Mesothelial cell of epicardium (in vitro differentiated cells): Measurements from ENCODE around the gene CHST3. TPM values are rescaled to one million over a fixed set of nuclear protein-coding genes. Genes with fewer than 3 reads are reported as not detected.

Source experiments
- DNase-seq, 2 experiments: peaks; one replicate each; pipeline ENCODE4 v3.0.0; 2021; ENCODE audit warnings: low spot score in 2 of 2; ENCODE audit not compliant: unreplicated experiment in 2 of 2
- H3K27ac Mint-ChIP-seq: 2 replicates; pipeline ENCODE4 v1.8.0; 2021; ENCODE audit warnings: mixed read lengths
- H3K27me3 Mint-ChIP-seq: 2 replicates; pipeline ENCODE4 v1.8.0; 2021; ENCODE audit warnings: low read depth, mixed read lengths
- H3K36me3 Mint-ChIP-seq: 2 replicates; pipeline ENCODE4 v1.8.0; 2021; ENCODE audit warnings: mixed read lengths
- H3K4me1 Mint-ChIP-seq: 2 replicates; pipeline ENCODE4 v1.8.0; 2021; ENCODE audit warnings: mixed read lengths
- H3K4me3 Mint-ChIP-seq: 2 replicates; pipeline ENCODE4 v1.8.0; 2021; ENCODE audit warnings: mild to moderate bottlenecking, moderate library complexity, mixed read lengths
- H3K9me3 Mint-ChIP-seq: 2 replicates; pipeline ENCODE4 v1.8.0; 2021; ENCODE audit warnings: mixed read lengths
- total RNA-seq: library from RNA; stranded (reverse); gene quantifications from 3 replicates; pipeline ENCODE4 v1.2.1, GENCODE V29; 2021
- TF ChIP-seq, protein P1 (sequence below): fragments of 200-600 bp; sonication (generic); IDR thresholded peaks from one replicate; pipeline ENCODE4 v1.5.0; 2021; ENCODE audit warnings: antibody characterized with exemption; ENCODE audit not compliant: unreplicated experiment

The CHST3 gene
- total RNA-seq, 1 donor from 2014 or later: 27.6 TPM

DNA sequence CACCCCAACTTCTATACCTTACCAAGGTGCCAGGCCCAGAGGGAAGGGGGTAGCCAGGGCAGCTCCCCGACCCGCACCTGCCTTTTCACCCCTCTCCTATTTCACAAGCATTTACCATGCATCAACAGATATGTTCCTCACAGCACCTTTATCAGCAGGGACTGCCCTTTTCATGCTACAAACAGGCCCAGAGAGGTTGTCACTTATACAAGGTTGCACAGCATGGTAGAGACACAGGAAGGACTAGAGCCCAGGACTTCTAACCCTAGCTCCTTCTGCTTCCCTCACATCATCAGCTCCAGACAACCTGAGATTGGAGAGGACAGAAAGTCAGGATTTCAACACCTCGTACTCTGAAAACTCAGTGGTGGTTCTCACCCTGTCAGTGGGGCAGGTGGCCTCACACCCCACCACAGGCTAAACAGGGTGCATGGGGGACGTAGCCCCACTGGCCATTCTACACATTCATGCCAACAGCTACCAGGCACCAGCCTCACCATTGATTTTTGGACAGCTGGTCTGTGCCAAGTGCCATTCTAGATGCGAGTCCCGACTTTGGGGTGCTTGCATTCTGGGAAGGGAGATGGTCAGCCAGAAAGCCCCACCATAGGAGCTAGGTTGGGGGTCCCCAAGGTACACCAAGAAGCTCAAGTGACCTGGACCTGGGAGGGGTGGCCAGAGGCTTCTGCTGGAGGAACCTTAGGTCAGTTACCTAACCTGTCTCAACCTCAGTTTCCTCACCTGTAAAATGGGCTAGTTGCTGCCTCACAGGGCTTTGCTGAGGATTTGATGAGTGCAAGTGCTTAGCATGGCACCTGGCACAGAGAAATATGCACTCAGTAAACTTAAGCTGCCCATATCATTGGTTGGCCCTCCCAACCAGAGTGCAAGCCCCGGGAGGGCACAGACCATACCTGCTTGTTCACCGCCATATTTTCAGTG, 38.4 kb downstream of the CHST3 start:
- TF ChIP-seq, protein P1, sequence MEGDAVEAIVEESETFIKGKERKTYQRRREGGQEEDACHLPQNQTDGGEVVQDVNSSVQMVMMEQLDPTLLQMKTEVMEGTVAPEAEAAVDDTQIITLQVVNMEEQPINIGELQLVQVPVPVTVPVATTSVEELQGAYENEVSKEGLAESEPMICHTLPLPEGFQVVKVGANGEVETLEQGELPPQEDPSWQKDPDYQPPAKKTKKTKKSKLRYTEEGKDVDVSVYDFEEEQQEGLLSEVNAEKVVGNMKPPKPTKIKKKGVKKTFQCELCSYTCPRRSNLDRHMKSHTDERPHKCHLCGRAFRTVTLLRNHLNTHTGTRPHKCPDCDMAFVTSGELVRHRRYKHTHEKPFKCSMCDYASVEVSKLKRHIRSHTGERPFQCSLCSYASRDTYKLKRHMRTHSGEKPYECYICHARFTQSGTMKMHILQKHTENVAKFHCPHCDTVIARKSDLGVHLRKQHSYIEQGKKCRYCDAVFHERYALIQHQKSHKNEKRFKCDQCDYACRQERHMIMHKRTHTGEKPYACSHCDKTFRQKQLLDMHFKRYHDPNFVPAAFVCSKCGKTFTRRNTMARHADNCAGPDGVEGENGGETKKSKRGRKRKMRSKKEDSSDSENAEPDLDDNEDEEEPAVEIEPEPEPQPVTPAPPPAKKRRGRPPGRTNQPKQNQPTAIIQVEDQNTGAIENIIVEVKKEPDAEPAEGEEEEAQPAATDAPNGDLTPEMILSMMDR: no peak
- Mint-ChIP-seq H3K27me3 (no peaks in the 10 kb centered on the region), H3K27ac (peak overlapping the region; percentile 99), H3K9me3 (no peaks in the 10 kb centered on the region), H3K4me1 (peaks cover 49% of the 10 kb centered on the region), H3K4me3 (no peak overlapping the region), H3K36me3 (peaks cover 7% of the 10 kb centered on the region)
- DNase-seq: no peak

DNA sequence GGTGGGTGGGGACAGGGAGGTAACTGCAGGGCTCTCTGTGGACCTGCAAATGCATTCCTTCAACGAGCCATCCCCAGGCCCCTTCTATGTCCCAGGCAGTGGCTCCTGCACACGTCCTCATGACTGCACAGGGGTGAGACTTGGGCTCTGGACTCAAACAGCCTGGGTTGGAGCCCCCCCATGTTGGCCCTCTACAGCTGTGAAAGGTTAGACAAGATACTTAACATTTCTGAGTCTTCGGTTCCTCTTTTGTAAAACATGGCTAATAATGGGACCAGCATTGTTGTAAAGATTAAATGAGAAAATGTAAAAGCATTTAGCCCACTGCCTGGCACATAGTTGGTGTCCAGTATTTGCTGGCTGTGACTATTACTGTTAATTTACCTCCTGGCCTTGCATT, 41.8 kb downstream of the CHST3 start:
- peaks cover 42% of the 10 kb centered on the region for H3K4me1 Mint-ChIP-seq
- H3K4me3 Mint-ChIP-seq: no peak overlapping the region
- DNase-seq: no peak
- H3K27ac Mint-ChIP-seq: no peak overlapping the region
- H3K36me3 Mint-ChIP-seq: peaks cover 13% of the 10 kb centered on the region
- TF ChIP-seq, protein P1: no peak
- no peaks in the 10 kb centered on the region for H3K9me3 Mint-ChIP-seq
- no peaks in the 10 kb centered on the region for H3K27me3 Mint-ChIP-seq

DNA sequence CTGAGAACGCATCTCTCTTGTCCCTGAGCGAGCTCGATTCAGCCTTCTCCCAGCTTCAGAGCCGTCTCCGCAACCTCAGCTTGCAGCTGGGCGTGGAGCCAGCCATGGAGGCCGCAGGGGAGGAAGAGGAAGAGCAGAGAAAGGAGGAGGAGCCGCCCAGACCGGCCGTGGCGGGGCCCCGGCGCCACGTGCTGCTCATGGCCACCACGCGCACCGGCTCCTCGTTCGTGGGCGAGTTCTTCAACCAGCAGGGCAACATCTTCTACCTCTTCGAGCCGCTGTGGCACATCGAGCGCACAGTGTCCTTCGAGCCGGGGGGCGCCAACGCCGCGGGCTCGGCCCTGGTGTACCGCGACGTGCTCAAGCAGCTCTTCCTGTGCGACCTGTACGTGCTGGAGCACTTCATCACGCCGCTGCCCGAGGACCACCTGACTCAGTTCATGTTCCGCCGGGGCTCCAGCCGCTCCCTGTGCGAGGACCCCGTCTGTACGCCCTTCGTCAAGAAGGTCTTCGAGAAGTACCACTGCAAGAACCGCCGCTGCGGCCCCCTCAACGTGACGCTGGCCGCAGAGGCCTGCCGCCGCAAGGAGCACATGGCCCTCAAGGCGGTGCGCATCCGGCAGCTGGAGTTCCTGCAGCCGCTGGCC, 43.2 kb downstream of the CHST3 start:
- Mint-ChIP-seq H3K9me3 (no peaks in the 10 kb centered on the region), H3K4me1 (peaks cover 31% of the 10 kb centered on the region), H3K27ac (peak overlapping the region; percentile 59), H3K4me3 (no peak overlapping the region), H3K27me3 (no peaks in the 10 kb centered on the region), H3K36me3 (peaks cover 18% of the 10 kb centered on the region)
- DNase-seq: no peak
- TF ChIP-seq, protein P1: no peak

DNA sequence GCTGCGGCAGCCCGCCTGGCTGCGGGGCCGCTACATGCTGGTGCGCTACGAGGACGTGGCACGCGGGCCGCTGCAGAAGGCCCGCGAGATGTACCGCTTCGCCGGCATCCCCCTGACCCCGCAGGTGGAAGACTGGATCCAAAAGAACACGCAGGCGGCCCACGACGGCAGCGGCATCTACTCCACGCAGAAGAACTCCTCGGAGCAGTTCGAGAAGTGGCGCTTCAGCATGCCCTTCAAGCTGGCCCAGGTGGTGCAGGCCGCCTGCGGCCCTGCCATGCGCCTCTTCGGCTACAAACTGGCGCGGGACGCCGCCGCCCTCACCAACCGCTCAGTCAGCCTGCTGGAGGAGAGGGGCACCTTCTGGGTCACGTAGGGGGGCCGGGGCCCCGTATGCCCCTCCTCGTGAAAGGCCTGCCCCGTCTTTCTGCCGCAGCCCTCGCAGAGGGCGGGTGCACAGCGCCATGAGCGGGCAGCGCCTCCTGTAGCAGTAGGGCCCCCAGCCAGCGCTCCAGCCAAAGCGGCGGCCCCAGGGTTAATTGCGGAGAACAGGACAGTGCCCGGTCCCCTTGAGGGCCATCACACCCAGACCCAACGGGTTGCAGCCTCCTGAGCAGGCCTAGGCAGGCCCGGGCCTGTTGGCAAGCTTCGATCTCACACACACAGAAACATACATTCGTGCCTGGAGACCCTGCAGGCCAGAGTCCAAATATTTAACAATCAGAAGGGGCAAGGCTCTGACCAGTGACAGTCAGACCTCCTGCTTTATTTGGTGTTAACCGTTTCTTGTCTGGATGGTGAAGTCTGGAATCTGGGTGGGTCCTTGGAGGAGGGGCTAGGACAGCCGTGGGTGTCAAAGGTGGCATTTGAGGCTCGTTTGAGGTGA, 44.1 kb downstream of the CHST3 start:
- Mint-ChIP-seq H3K36me3 (peaks cover 18% of the 10 kb centered on the region), H3K27me3 (no peaks in the 10 kb centered on the region), H3K27ac (peak overlapping the region; percentile 98), H3K9me3 (no peaks in the 10 kb centered on the region), H3K4me3 (no peak overlapping the region), H3K4me1 (peaks cover 31% of the 10 kb centered on the region)
- DNase-seq: no peak
- TF ChIP-seq, protein P1: no peak

DNA sequence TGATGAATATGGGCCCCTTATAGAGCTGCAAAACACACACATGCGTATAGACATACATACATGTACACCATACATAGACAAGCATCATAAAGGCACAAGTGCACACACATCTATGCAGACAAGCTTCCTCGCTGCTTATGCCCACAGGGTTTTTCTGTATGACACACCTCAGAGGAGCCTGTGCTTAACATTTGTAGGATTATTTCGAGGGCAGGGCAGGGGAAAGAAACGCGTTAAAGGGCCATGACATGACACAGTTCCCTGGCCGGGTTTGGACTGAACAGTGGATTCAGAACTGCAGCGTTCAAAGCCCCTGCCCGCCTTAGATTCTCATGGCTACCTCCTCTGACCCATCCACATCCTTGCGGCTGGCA, 44.8 kb downstream of the CHST3 start:
- H3K4me3 Mint-ChIP-seq: no peak overlapping the region
- TF ChIP-seq, protein P1: no peak
- no peaks in the 10 kb centered on the region for H3K9me3 Mint-ChIP-seq
- no peak for DNase-seq
- H3K4me1 Mint-ChIP-seq: peaks cover 33% of the 10 kb centered on the region
- peak overlapping the region; percentile 98 for H3K27ac Mint-ChIP-seq
- H3K27me3 Mint-ChIP-seq: no peaks in the 10 kb centered on the region
- peaks cover 18% of the 10 kb centered on the region for H3K36me3 Mint-ChIP-seq
